NCI-H2029 treated with DMSO at 0.1 percent for 48 hours (cell line): ENCODE results near the gene KREMEN1.

Experiments used
- DNase-seq: peaks from one replicate; lab custom pipeline; 2025; lab: John Stamatoyannopoulos, UW

Gene KREMEN1

GRCh38 chr22:29207562-29208501 is 135.0 kb downstream of the KREMEN1 start:
- no peak for DNase-seq

- DNase-seq, result no peak
These were observed 135.6 kb downstream of the KREMEN1 start for GRCh38 chr22:29208502-29208862.

- DNase-seq, result no peak
These were observed 136.2 kb downstream of the KREMEN1 start for GRCh38 chr22:29208879-29209623.

- no peak for DNase-seq
These were observed 136.7 kb downstream of the KREMEN1 start for GRCh38 chr22:29209624-29209929.

GRCh38 chr22:29211066-29211465 is 138.2 kb downstream of the KREMEN1 start:
- no peak for DNase-seq

GRCh38 chr22:29211466-29211865 is 138.6 kb downstream of the KREMEN1 start:
- no peak for DNase-seq

GRCh38 chr22:29212743-29213142 is 139.9 kb downstream of the KREMEN1 start:
- no peak for DNase-seq

- no peak for DNase-seq
These were observed 140.7 kb downstream of the KREMEN1 start for GRCh38 chr22:29213493-29213892.

- no peak for DNase-seq
These were observed 141.4 kb downstream of the KREMEN1 start for GRCh38 chr22:29214232-29214631.

GRCh38 chr22:29215012-29215860 is 142.4 kb downstream of the KREMEN1 start:
- DNase-seq, result no peak

- no peak for DNase-seq
These were observed 143.4 kb downstream of the KREMEN1 start for GRCh38 chr22:29216011-29216872.

- DNase-seq, result no peak
These were observed 144.2 kb downstream of the KREMEN1 start for GRCh38 chr22:29216873-29217666.
